Renal pelvis (tissue), 4 donors: ENCODE results near the gene PDCD10. TPM values are rescaled to one million over a fixed set of nuclear protein-coding genes. Genes with fewer than 3 reads are reported as not detected.

ENCODE experiments used
- DNase-seq: peaks from one replicate; pipeline ENCODE4 v3.0.0-alpha.2; 2013
- polyA plus RNA-seq, 3 donors: library from polyadenylated mRNA; unstranded; fragments of 120-200 nt; gene quantifications; one replicate each; pipeline ENCODE4 v1.2.1, GENCODE V29; 2013; ENCODE audit not compliant: insufficient read length in 3 of 3

PDCD10 gene
- polyA plus RNA-seq, 3 donors, result 52.3 to 66.1 (median 65.7) TPM

- DNase-seq, result no peak
These were observed 4.6 kb upstream of the PDCD10 start for GRCh38 chr3:167739190-167739810.

GRCh38 chr3:167738037-167738436 lies 3.3 kb upstream of the PDCD10 start:
- no peak for DNase-seq

GRCh38 chr3:167736997-167737396 lies 2.3 kb upstream of the PDCD10 start:
- DNase-seq, result no peak

- DNase-seq, result no peak
These were observed 1.6 kb upstream of the PDCD10 start for GRCh38 chr3:167736264-167736787.

GRCh38 chr3:167735233-167736138 lies 794 bp upstream of the PDCD10 start, which contains the start of gene SERPINI1:
SERPINI1 (plus strand) TSS chr3:167735721; CDS start chr3:167789129, 53,408 bp downstream.
- DNase-seq, result peak; percentile 89

- no peak for DNase-seq
These were observed 663 bp downstream of the PDCD10 start for GRCh38 chr3:167733961-167734497.

- DNase-seq, result no peak
These were observed 2.2 kb downstream of the PDCD10 start for GRCh38 chr3:167732313-167733065.

- no peak for DNase-seq
These were observed 3.3 kb downstream of the PDCD10 start for GRCh38 chr3:167731393-167731792.

- DNase-seq, result no peak
These were observed 5.1 kb downstream of the PDCD10 start for GRCh38 chr3:167729591-167729990.

- no peak for DNase-seq
These were observed 5.9 kb downstream of the PDCD10 start for GRCh38 chr3:167728632-167729323.

GRCh38 chr3:167728176-167728575 lies 6.5 kb downstream of the PDCD10 start:
- no peak for DNase-seq

- DNase-seq, result no peak
These were observed 10.8 kb downstream of the PDCD10 start for GRCh38 chr3:167723872-167724271.

- DNase-seq, result no peak
These were observed 11.6 kb downstream of the PDCD10 start for GRCh38 chr3:167723025-167723512.

GRCh38 chr3:167718582-167718981 lies 16.1 kb downstream of the PDCD10 start:
- DNase-seq, result no peak

- DNase-seq, result no peak
These were observed 17.8 kb downstream of the PDCD10 start for GRCh38 chr3:167716920-167717319.

GRCh38 chr3:167714871-167715270 lies 19.8 kb downstream of the PDCD10 start:
- no peak for DNase-seq

- DNase-seq, result no peak
These were observed 22.2 kb downstream of the PDCD10 start for GRCh38 chr3:167712445-167712844.

- DNase-seq, result no peak
These were observed 23.3 kb downstream of the PDCD10 start for GRCh38 chr3:167711439-167711838.

- DNase-seq, result no peak
These were observed 24.1 kb downstream of the PDCD10 start for GRCh38 chr3:167710552-167710951.

- no peak for DNase-seq
These were observed 25.0 kb downstream of the PDCD10 start for GRCh38 chr3:167709690-167710089.

- DNase-seq, result no peak
These were observed 28.9 kb downstream of the PDCD10 start for GRCh38 chr3:167705840-167706239.
